Right lobe of liver (tissue), 4 donors: ENCODE data around the gene FBXO10.

Experiments
- CTCF ChIP-seq, 4 donors: fragments of 200-600 bp in 3 of 4; fragments of 450-650 bp in 1 of 4; IDR thresholded peaks; one replicate each; pipeline versions ENCODE4 v1.5.1 to v1.8.0; 2016 to 2022; ENCODE audit warnings: antibody characterized with exemption in 4 of 4, mild to moderate bottlenecking in 2 of 4
- POLR2A ChIP-seq: fragments of 450-650 bp; IDR thresholded peaks from one replicate; pipeline ENCODE4 v1.6.1; 2017; ENCODE audit warnings: antibody characterized with exemption, mild to moderate bottlenecking
- donor health status: DM: no; HTN: no; CAD: no.
- donor health status: DM: no; HTN: no; CAD: no.
- donor health status: DM: no; HTN: yes; CAD: no.

- TF ChIP-seq CTCF (IDR thresholded peaks at IDR 0.05) = no peak
- no peak for TF ChIP-seq POLR2A
These were observed 66.6 kb downstream of the FBXO10 start for GRCh38 chr9:37509536-37509935.
